HEK293 (cell line): Measurements from ENCODE around the gene CDKN3.

ENCODE experiments used
- OSR2 ChIP-seq: fragments of 450-650 bp; formaldehyde crosslinking; IDR thresholded peaks from 2 replicates; pipeline ENCODE4 v1.5.1; 2016; ENCODE audit warnings: missing biosample characterization, missing genetic modification characterization
- SCRT2 ChIP-seq: fragments of 450-650 bp; formaldehyde crosslinking; IDR thresholded peaks from 2 replicates; pipeline ENCODE4 v1.5.1; 2016; ENCODE audit warnings: missing biosample characterization, missing genetic modification characterization
- ZNF174 ChIP-seq: fragments of 450-650 bp; formaldehyde crosslinking; IDR thresholded peaks from 2 replicates; pipeline ENCODE4 v1.5.0; 2017; ENCODE audit warnings: missing biosample characterization, mild to moderate bottlenecking, missing genetic modification characterization
- ZNF302 ChIP-seq: fragments of 450-650 bp; formaldehyde crosslinking; IDR thresholded peaks from 2 replicates; pipeline ENCODE4 v1.5.1; 2016; ENCODE audit warnings: missing biosample characterization, missing genetic modification characterization, low read depth
- ZNF549 ChIP-seq: fragments of 450-650 bp; IDR thresholded peaks from 2 replicates; pipeline ENCODE4 v1.5.1; 2018; ENCODE audit warnings: missing biosample characterization, missing genetic modification characterization, mild to moderate bottlenecking, inconsistent platforms, moderate library complexity
- ZNF558 ChIP-seq: fragments of 450-650 bp; formaldehyde crosslinking; IDR thresholded peaks from 2 replicates; pipeline ENCODE4 v1.5.1; 2016; ENCODE audit warnings: missing biosample characterization, missing genetic modification characterization
- ZNF76 ChIP-seq: fragments of 450-650 bp; formaldehyde crosslinking; IDR thresholded peaks from 2 replicates; pipeline ENCODE4; 2016; ENCODE audit warnings: low read depth, missing biosample characterization, missing genetic modification characterization, borderline replicate concordance
- TF ChIP-seq, protein P1 (sequence below): fragments of 450-650 bp; formaldehyde crosslinking; IDR thresholded peaks from 2 replicates; pipeline ENCODE4 v1.5.1; 2016; ENCODE audit warnings: missing biosample characterization, missing genetic modification characterization

DNA sequence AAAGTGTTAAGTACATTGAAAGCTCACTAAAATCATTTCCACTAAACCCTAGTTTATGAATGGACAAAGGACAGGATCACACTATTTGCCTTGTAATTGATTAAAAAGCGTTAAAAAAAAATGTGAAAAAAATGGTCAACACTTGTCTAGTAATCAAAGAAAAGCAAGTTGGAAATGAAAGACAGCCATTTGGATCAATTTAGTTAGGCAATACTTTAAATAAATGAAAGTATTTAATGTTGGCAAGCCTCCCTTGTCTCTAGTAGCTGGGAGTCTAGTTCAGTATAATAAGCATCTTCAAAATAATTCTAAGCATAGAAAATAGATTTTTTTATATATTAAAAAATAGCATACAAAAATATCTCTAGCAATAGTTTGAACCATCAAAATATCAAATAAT, 58.6 kb downstream of the CDKN3 start:
- TF ChIP-seq ZNF302 (no peak), ZNF174 (tag by site-specific recombination) (no peak), OSR2 (tag by site-specific recombination) (no peak), ZNF558 (tag by site-specific recombination) (no peak), ZNF549 (tag by site-specific recombination) (no peak), ZNF76 (no peak), SCRT2 (tag by site-specific recombination) (no peak)
- TF ChIP-seq, protein P1, sequence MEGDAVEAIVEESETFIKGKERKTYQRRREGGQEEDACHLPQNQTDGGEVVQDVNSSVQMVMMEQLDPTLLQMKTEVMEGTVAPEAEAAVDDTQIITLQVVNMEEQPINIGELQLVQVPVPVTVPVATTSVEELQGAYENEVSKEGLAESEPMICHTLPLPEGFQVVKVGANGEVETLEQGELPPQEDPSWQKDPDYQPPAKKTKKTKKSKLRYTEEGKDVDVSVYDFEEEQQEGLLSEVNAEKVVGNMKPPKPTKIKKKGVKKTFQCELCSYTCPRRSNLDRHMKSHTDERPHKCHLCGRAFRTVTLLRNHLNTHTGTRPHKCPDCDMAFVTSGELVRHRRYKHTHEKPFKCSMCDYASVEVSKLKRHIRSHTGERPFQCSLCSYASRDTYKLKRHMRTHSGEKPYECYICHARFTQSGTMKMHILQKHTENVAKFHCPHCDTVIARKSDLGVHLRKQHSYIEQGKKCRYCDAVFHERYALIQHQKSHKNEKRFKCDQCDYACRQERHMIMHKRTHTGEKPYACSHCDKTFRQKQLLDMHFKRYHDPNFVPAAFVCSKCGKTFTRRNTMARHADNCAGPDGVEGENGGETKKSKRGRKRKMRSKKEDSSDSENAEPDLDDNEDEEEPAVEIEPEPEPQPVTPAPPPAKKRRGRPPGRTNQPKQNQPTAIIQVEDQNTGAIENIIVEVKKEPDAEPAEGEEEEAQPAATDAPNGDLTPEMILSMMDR (tag by site-specific recombination), result no peak
